ENCODE measurements around the gene RTN4RL2.

DNA sequence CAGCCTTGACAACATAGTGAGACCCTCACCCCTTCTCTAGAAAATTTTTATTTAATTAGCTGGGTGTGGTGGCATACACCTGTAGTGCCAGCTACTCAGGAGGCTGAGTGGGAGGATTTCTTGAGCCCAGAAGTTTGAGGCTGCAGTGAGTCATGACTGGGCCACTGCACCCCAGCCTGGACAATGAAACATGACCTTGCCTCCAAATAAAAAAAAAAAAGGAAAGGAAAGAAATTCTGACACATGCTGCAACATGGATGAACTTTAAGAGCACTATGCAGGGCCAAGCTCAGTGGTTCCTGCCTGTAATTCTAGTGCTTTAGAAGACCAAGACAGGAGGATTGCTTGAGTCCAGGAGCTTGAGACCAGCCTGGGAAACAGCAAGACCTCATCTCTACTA is 42.2 kb upstream of the RTN4RL2 start:
- TF ChIP-seq MYC (IDR thresholded peaks at IDR 0.05; ENCODE audit: low read depth, low read length) (no peak), MYC (CRISPR knock-in tag; IDR thresholded peaks at IDR 0.05; ENCODE audit: borderline replicate concordance, low read depth) (no peak), NFE2L1 (tag; IDR thresholded peaks at IDR 0.05; ENCODE audit: borderline replicate concordance, low read depth) (no peak), PHF21A (IDR thresholded peaks at IDR 0.05; ENCODE audit: borderline replicate concordance, low read depth) (no peak), FOXJ2 (tag; IDR thresholded peaks at IDR 0.05) (no peak), CHD4 (IDR thresholded peaks at IDR 0.05; ENCODE audit: insufficient read depth, insufficient replicate concordance, low read depth, low read length, poor library complexity, severe bottlenecking) (no peak), POU5F1 (IDR thresholded peaks at IDR 0.05; ENCODE audit: borderline replicate concordance, low read depth, low read length, partially characterized antibody) (no peak), SMARCB1 (IDR thresholded peaks at IDR 0.05; ENCODE audit: insufficient read length, low read depth) (no peak), RFX5 (IDR thresholded peaks at IDR 0.05; ENCODE audit: low read depth, low read length) (no peak), NBN (IDR thresholded peaks at IDR 0.05; ENCODE audit: low read depth) (no peak), U2AF1 (optimal IDR thresholded peaks at IDR 0.05; ENCODE audit: low read depth, low read length) (no peak), CREM (IDR thresholded peaks at IDR 0.05; ENCODE audit: low read depth) (no peak), ZBTB43 (CRISPR knock-in tag; IDR thresholded peaks at IDR 0.05) (no peak), ZBTB34 (CRISPR knock-in tag; IDR thresholded peaks at IDR 0.05) (no peak)
